Lung microvascular endothelial cell (primary cell): Measurements from ENCODE around the gene NAT16. TPM values are rescaled to one million over a fixed set of nuclear protein-coding genes. Genes with fewer than 3 reads are reported as not detected.
A peak's percentile ranks its signal among the peaks of the same experiment; 100 is the strongest.
"Not testable (repeated sequence)": the region's sequence is repeated elsewhere in the genome, so short reads cannot be mapped to it uniquely, and the experiment has no call there.

Source experiments
- DNase-seq, 2 donors: peaks; one replicate each; pipeline versions ENCODE4 v3.0.0 to v3.0.0-alpha.2; 2010; ENCODE audit warnings: low read depth in 2 of 2
- total RNA-seq: library from RNA; depleted of rRNA; stranded (reverse); fragments of >200 nt; gene quantifications from 2 replicates; pipeline ENCODE4 v1.2.1, GENCODE V29; 2014

Gene NAT16
- total RNA-seq, 1 donor from 2014 or later, result not detected

DNA sequence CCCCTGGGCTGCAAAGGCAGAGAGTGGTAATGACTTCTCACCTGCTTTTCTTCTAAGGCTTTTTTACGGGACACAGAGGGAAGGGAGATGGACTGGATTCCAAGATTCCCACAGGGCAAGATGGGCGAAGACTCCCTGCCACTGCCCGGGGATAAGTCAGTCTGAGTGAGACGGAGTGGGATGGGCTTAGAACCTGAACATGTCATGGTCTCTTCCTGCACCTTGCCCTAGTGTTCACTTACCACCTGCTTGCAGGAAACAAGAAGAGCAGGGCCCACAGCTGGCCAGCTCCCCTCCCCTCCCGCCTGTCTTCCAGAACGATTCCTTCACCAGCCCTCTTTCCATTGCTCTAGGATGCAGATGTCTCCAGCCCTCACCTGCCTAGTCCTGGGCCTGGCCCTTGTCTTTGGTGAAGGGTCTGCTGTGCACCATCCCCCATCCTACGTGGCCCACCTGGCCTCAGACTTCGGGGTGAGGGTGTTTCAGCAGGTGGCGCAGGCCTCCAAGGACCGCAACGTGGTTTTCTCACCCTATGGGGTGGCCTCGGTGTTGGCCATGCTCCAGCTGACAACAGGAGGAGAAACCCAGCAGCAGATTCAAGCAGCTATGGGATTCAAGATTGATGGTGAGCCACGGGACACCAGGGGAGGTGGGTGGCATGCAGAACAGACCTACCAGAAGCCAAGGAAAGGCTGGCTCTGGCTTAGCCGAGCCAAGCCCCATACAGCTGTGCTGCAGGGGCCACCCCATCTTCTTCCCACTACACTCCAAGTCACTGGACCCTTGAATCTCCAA lies 51.9 kb downstream of the NAT16 start:
- peak in 1 of 2 donors; percentile 51 for DNase-seq

DNA sequence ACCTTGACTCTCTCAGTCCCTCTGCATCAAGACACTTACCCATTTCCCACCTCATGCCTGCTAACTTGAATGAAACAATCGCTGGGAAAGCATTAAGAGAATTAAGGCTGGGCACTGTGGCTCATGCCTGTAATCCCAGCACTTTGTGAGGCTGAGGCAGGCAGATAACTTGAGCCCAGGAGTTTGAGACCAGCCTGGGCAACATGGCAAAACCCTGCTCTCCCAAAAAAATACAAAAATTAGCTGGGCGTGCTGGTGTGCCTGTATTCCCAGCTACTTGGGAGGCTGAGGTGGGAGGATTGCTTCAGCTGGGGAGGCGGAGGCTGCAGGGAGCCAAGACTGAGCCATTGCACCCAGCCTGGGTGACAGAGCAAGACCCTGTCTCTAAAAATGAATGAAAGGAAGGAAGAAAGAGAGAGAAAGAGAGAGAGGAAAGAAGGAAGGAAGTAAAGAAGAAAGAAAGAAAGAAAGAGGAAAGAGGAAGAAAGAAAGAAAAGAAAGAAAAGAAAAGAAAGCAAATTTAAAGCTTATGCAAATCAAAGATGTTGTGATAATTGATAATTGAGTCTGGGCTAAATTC lies 52.5 kb downstream of the NAT16 start:
- no peak for DNase-seq

DNA sequence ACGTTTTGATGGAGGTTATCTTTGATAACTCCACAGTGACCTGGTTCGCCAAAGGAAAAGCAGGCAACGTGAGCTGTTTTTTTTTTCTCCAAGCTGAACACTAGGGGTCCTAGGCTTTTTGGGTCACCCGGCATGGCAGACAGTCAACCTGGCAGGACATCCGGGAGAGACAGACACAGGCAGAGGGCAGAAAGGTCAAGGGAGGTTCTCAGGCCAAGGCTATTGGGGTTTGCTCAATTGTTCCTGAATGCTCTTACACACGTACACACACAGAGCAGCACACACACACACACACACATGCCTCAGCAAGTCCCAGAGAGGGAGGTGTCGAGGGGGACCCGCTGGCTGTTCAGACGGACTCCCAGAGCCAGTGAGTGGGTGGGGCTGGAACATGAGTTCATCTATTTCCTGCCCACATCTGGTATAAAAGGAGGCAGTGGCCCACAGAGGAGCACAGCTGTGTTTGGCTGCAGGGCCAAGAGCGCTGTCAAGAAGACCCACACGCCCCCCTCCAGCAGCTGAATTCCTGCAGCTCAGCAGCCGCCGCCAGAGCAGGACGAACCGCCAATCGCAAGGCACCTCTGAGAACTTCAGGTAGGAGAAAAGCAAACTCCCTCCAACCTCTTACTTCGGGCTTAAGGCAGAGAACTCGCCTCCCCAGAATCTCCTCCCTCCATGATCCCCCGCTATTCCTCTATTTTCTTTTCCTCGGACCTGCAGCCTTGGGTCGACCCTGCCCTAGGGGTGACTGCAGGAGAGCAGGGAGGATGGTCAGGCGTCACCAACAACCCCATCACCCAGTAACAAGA lies 53.2 kb downstream of the NAT16 start, which contains the start of gene SERPINE1:
Gene SERPINE1, plus strand, starts transcription at position 454 of the 809 bp plus-strand sequence. CDS start 1,290 bp downstream, outside the sequence.
- DNase-seq, result peak; percentile 99 to 100

DNA sequence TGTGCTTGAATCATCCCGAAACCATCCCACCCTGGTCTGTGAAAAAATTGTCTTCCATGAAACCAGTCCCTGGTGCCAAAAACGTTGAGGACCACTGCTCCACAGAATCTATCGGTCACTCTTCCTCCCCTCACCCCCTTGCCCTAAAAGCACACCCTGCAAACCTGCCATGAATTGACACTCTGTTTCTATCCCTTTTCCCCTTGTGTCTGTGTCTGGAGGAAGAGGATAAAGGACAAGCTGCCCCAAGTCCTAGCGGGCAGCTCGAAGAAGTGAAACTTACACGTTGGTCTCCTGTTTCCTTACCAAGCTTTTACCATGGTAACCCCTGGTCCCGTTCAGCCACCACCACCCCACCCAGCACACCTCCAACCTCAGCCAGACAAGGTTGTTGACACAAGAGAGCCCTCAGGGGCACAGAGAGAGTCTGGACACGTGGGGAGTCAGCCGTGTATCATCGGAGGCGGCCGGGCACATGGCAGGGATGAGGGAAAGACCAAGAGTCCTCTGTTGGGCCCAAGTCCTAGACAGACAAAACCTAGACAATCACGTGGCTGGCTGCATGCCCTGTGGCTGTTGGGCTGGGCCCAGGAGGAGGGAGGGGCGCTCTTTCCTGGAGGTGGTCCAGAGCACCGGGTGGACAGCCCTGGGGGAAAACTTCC lies 54.0 kb downstream of the NAT16 start:
- DNase-seq, result peak in 1 of 2 donors; percentile 94

DNA sequence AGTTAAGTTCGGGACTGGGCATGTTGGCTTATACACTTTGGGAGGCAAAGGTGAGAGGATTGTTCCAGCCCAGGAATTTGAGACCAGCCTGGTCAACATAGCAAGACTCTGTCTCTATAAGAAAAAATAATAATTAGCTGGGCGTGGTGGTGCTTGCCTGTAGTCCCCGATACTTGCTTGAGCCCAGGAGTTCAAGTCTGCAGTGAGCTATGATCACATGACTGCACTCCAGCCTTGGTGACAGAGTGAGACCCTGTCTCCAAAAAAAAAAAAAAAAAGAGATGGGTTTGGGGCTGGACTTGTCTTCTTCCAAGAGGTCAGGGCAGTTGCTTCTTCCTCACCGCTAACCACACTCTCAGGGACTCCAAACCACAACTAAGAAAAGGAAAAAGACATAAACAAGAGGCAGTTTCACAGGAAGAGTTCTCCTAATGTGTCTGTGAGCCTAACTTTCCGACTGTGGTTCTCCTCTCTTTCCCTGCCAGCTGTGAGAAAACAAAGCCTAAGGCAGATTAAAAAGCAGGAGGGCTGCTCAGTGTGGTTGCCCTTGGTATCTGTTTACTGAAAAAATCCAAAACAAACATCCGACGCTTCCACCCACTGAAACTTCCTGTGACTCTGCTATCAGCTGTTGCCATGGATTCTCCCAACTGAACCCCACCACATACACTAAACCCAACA lies 55.6 kb downstream of the NAT16 start:
- peak; percentile 86 to 95 for DNase-seq

DNA sequence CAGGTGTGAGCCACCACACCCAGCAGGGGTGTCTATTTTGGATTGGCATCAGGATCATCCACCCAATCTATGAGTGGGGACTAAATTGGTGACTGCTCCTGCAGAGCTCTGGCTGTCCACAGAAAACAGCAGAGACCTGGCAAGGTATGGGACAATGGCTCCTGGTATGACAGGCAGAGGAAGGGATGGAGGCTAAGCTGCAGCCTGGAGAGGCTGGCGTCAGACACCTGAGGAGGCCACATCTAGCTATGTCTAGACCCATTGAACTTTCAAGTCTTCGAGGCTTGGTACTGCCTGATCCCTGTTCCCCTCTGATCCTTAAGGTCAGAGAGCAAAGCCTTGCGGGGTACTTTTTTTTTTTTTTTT lies 56.4 kb downstream of the NAT16 start:
- no peak for DNase-seq

DNA sequence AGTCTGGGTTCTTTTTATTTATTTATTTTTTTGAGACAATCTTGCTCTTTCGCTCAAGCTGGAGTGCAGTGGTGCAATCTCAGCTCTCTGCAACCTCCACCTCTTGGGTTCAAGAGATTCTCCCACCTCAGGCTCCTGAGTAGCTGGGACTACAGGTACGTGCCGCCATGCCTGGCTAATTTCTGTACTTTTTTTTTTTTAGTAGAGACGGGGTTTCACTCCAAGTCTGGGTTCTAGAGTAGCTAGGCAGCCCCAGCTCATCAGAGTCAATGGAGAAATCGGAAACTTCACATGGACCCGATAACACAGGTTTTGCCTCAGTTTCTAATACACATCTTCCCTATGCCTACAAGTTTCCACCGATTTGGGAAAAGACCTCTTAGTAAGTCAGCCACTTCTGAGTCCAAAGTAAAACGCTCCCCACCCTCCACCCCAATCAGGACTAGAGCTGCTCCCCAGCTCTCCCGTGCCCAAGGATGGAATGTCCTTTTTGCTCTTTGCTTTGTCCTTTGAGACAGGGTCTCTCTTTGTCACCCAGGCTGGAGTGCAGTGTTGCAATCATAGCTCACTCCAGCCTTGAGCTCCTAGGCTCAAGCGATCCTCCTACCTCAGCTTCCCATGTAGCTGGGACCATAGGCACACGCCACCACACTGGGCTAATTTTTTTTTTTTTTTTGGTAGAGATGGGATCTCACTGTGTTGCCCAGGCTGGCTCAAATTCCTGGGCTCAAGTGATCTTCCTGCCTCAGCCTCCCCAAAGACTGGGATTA lies 57.0 kb downstream of the NAT16 start:
- DNase-seq, result no peak

DNA sequence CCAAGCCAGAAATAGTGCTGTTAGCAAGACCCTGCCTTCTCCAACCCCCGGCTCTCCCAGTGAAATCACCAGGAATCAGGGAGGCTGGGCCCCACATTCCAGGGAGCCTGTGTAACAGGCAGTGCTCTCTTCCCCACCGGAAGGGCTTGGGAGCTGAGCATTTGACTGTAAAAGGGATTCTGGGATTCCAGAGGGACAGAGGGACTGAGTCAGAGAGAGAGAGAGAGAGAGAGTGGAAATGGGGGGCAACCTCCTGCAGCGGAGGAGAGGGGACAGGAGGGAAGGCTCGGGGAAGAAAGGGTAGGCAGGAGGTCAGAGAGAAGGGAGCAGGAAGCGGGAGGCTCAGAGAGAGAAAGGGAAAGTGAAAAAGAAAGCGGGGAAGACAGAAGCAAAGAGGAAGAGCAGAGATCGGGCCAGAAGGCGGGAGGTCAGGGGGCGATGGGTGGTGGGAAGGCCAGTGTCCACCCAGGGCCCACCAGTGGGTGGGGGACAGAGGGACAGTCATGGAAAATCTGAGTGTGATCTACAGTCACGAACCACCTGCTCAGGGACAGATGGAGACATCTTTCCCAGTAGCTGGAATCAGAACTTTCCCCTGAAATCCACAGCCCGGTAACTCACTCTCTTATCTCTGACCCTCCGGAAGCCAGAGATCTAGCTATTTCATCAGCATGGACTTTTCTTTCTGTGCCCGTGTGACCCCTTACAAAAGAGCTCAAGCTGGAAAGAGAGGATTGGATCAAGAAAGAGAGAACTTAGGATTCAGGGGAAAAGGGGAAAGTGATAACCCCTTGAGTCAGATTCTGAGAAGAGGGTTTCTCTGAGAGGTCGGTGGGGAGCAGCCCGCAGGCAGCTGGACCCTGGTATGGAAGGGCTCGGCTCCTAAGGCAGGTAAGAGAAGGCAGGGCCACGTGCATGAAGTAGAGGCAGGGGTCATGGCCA lies 57.8 kb downstream of the NAT16 start:
- peak; percentile 85 to 98 for DNase-seq

DNA sequence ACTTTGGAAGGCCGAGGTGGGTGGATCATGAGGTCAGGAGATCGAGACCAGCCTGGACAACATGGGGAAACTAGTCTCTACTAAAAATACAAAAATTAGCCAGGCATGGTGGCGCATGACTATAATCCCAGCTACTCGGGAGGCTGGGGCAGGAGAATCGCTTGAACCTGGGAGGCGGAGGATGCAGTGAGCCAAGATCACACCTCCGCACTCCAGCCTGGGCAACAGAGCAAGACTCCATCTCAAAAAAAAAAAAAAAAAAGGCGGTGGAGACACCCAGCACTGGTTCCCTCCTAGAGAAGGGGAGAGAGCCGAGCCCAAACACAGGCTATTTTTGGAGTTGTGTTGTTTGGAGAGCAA lies 58.5 kb downstream of the NAT16 start:
- DNase-seq, result not testable (repeated sequence)

Other genes with a start within 250 kb of the NAT16 start
- not detected in 2 replicates for gene MUC3A, start 230.8 kb downstream of the NAT16 start, total RNA-seq
- gene MUC12, start 210.7 kb downstream of the NAT16 start, total RNA-seq, result not detected in 2 replicates
- gene MUC17, start 160.2 kb downstream of the NAT16 start, total RNA-seq, result not detected in 2 replicates
- 9.2 and 18.3 TPM in 2 replicates for gene TRIM56, start 94.8 kb downstream of the NAT16 start, total RNA-seq
- gene SERPINE1, start 53.2 kb downstream of the NAT16 start, total RNA-seq, result 68.3 and 170 TPM in 2 replicates
- gene AP1S1, start 25.8 kb downstream of the NAT16 start, total RNA-seq, result 110 and 155 TPM in 2 replicates
- not detected in 2 replicates for gene VGF, start 14.7 kb downstream of the NAT16 start, total RNA-seq
- not detected in 2 replicates for gene MOGAT3, start 20.7 kb upstream of the NAT16 start, total RNA-seq
- 34.4 and 38.3 TPM in 2 replicates for gene PLOD3, start 37.3 kb upstream of the NAT16 start, total RNA-seq
- 74.6 and 82.6 TPM in 2 replicates for gene ZNHIT1, start 37.9 kb upstream of the NAT16 start, total RNA-seq
- gene CLDN15, start 57.5 kb upstream of the NAT16 start, total RNA-seq, result 1.3 and 3.2 TPM in 2 replicates
- 151 and 158 TPM in 2 replicates for gene FIS1, start 64.8 kb upstream of the NAT16 start, total RNA-seq
- gene IFT22, start 141.5 kb upstream of the NAT16 start, total RNA-seq, result 9.5 and 10.0 TPM in 2 replicates
- gene COL26A1, start 182.6 kb upstream of the NAT16 start, total RNA-seq, result under 0.01 TPM in 1 of 2 replicates, not detected in the other